PC-3 (cell line): ENCODE results near the gene EGFLAM. TPM values are rescaled to one million over a fixed set of nuclear protein-coding genes. Genes with fewer than 3 reads are reported as not detected.

Experiments
- ATAC-seq: fragments of 200-7000 bp; cut with Tn5 transposase; 2 replicates; pipeline ENCODE4 v1.9.1; 2020; ENCODE audit warnings: mild to moderate bottlenecking, moderate library complexity
- BruUV-seq: library from RNA; stranded (reverse); fragments of 400-500 nt; replicated peaks from 2 replicates; lab custom pipeline; 2021; lab: Mats Ljungman, UMichigan
- CTCF ChIA-PET: fragments of 300-600 bp; sonication (Branson Sonifier 250); formaldehyde crosslinking; loops from one replicate; lab custom pipeline; 2022; ENCODE audit warnings: antibody characterized with exemption; lab: Charles Lee
- POLR2A ChIA-PET: fragments of 300-600 bp; sonication (Branson Sonifier 250); formaldehyde crosslinking; loops from one replicate; lab custom pipeline; 2022; ENCODE audit warnings: antibody characterized with exemption; ENCODE audit not compliant: unreplicated experiment; lab: Charles Lee
- DNase-seq: peaks from one replicate; pipeline ENCODE4 v3.0.0-alpha.2; 2015
- H2AFZ ChIP-seq: fragments of 300-600 bp; sonication (generic); 2 replicates; pipeline ENCODE4 v1.6.0; 2016; ENCODE audit warnings: antibody characterized with exemption, low read length
- H3F3A ChIP-seq: fragments of 300-600 bp; sonication (generic); one replicate; pipeline ENCODE4 v1.6.0; 2017; ENCODE audit warnings: antibody characterized with exemption, low read length, control low read depth, mild to moderate bottlenecking; ENCODE audit not compliant: unreplicated experiment
- H3K27ac ChIP-seq: fragments of 300-600 bp; sonication (generic); 2 replicates; pipeline ENCODE4 v1.5.1; 2016; ENCODE audit warnings: mild to moderate bottlenecking, low read length
- H3K27me3 ChIP-seq: fragments of 300-600 bp; sonication (generic); 2 replicates; pipeline ENCODE4 v1.6.1; 2016; ENCODE audit warnings: low read length, mixed read lengths
- H3K36me3 ChIP-seq: fragments of 300-600 bp; sonication (generic); 2 replicates; pipeline ENCODE4 v1.6.1; 2016; ENCODE audit warnings: low read depth, mixed run types, low read length, mixed read lengths
- H3K4me1 ChIP-seq: fragments of 300-600 bp; sonication (generic); 2 replicates; pipeline ENCODE4 v1.5.1; 2016; ENCODE audit warnings: low read length; ENCODE audit not compliant: insufficient read depth
- H3K4me2 ChIP-seq: fragments of 300-600 bp; sonication (generic); 2 replicates; pipeline ENCODE4 v1.6.0; 2016; ENCODE audit warnings: low read length
- H3K4me3 ChIP-seq: fragments of 300-600 bp; sonication (generic); 2 replicates; pipeline ENCODE4 v1.5.1; 2016; ENCODE audit warnings: mild to moderate bottlenecking, low read length, mixed read lengths
- H3K79me2 ChIP-seq: fragments of 300-600 bp; sonication (generic); 2 replicates; pipeline ENCODE4 v1.6.1; 2017; ENCODE audit warnings: low read length, mixed read lengths
- H3K9ac ChIP-seq: fragments of 300-600 bp; sonication (generic); 2 replicates; pipeline ENCODE4 v1.6.0; 2016; ENCODE audit warnings: mild to moderate bottlenecking, low read length
- H3K9me2 ChIP-seq: fragments of 300-600 bp; sonication (generic); replicated peaks from 2 replicates; pipeline ENCODE4 v1.6.1; 2016; ENCODE audit warnings: mixed run types, low read length, mixed read lengths
- H3K9me3 ChIP-seq: fragments of 300-600 bp; sonication (generic); 2 replicates; pipeline ENCODE4 v1.6.1; 2016; ENCODE audit warnings: low read length, mixed read lengths
- H4K20me1 ChIP-seq: fragments of 300-600 bp; sonication (generic); 2 replicates; pipeline ENCODE4 v1.6.1; 2016; ENCODE audit warnings: low read length, mixed read lengths
- CTCF ChIP-seq: fragments of 300-600 bp; sonication (generic); conservative IDR thresholded peaks from 2 replicates; pipeline ENCODE4 v1.5.1; 2017; ENCODE audit warnings: antibody characterized with exemption, low read depth, mild to moderate bottlenecking, low read length
- EZH2 ChIP-seq: fragments of 300-600 bp; sonication (generic); IDR thresholded peaks from one replicate; pipeline ENCODE4 v1.6.1; 2017; ENCODE audit warnings: antibody characterized with exemption, mild to moderate bottlenecking, low read length; ENCODE audit not compliant: unreplicated experiment
- EZH2phosphoT487 ChIP-seq: fragments of 300-600 bp; sonication (generic); IDR thresholded peaks from 2 replicates; pipeline ENCODE4 v1.6.1; 2018; ENCODE audit warnings: mild to moderate bottlenecking, antibody characterized with exemption, low read length, borderline replicate concordance
- intact Hi-C: fragments of 100-400 bp; cut with micrococcal nuclease; formaldehyde crosslinking; loops from 2 replicates; pipeline ENCODE4 v1.9.0; 2023
- total RNA-seq: library from RNA; depleted of rRNA; stranded (reverse); fragments of >200 nt; gene quantifications from 2 replicates; pipeline ENCODE4 v1.2.3, GENCODE V29; 2014

The EGFLAM gene
- total RNA-seq, 1 experiment from 2014 or later: not detected

GRCh38 chr5:38250763-38251448, 7.5 kb upstream of the EGFLAM start:
- no peaks in the 10 kb centered on the region for H4K20me1 ChIP-seq
- DNase-seq (no peak), ATAC-seq (no peak)
- H3K36me3 ChIP-seq: no peaks in the 10 kb centered on the region
- peaks cover 81% of the 10 kb centered on the region for H3K27me3 ChIP-seq
- no peaks in the 10 kb centered on the region for H3K4me1 ChIP-seq
- no peaks in the 10 kb centered on the region for H3K9me2 ChIP-seq
- H3K79me2 ChIP-seq: no peaks in the 10 kb centered on the region
- H3K4me3 ChIP-seq: no peak overlapping the region
- intact Hi-C loops: no loop called here
- no peak overlapping the region for H2AFZ ChIP-seq
- H3K4me2 ChIP-seq: no peak overlapping the region
- H3F3A ChIP-seq: no peaks in the 10 kb centered on the region
- ChIA-PET CTCF (no interaction called here), POLR2A (no interaction called here)
- no peak overlapping the region for H3K9ac ChIP-seq
- TF ChIP-seq EZH2 (no peak), CTCF (no peak), EZH2phosphoT487 (no peak)
- no peaks in the 10 kb centered on the region for H3K9me3 ChIP-seq
- BruUV-seq: no TSS peak
- H3K27ac ChIP-seq: no peak overlapping the region

GRCh38 chr5:38253759-38254158, 4.6 kb upstream of the EGFLAM start:
- Histone ChIP-seq H3K27me3 (peaks cover 91% of the 10 kb centered on the region), H3K4me2 (no peak overlapping the region), H3K36me3 (no peaks in the 10 kb centered on the region), H3K27ac (no peak overlapping the region), H3K9me3 (no peaks in the 10 kb centered on the region), H3K9me2 (no peaks in the 10 kb centered on the region), H3K4me3 (no peak overlapping the region), H3K4me1 (peaks cover 3% of the 10 kb centered on the region; the same call in 1 of the 2 replicates), H3K79me2 (no peaks in the 10 kb centered on the region), H3K9ac (no peak overlapping the region), H2AFZ (no peak overlapping the region), H3F3A (no peaks in the 10 kb centered on the region), H4K20me1 (no peaks in the 10 kb centered on the region)
- CTCF ChIA-PET: no interaction called here
- intact Hi-C loops: no loop called here
- POLR2A ChIA-PET: no interaction called here
- BruUV-seq: no TSS peak
- no peak for TF ChIP-seq CTCF
- no peak for TF ChIP-seq EZH2phosphoT487
- TF ChIP-seq EZH2: no peak
- DNase-seq (no peak), ATAC-seq (no peak)

GRCh38 chr5:38257308-38258041, 884 bp upstream of the EGFLAM start:
- no peak overlapping the region for H3K9ac ChIP-seq
- H3K9me3 ChIP-seq: no peaks in the 10 kb centered on the region
- CTCF ChIA-PET: interaction anchor here (0.8 kb wide), 1 partner anchor 9 kb away, joined by 3 read pairs; no protein-coding TSS in a partner anchor
- BruUV-seq: no TSS peak
- H3K36me3 ChIP-seq: no peaks in the 10 kb centered on the region
- no peaks in the 10 kb centered on the region for H3F3A ChIP-seq
- H3K27ac ChIP-seq: no peak overlapping the region
- intact Hi-C loops: no loop called here
- no peak for DNase-seq
- peaks cover 4% of the 10 kb centered on the region; the same call in 1 of the 2 replicates for H3K4me1 ChIP-seq
- no peak for ATAC-seq
- no peak for TF ChIP-seq EZH2phosphoT487
- no peak for TF ChIP-seq EZH2
- no peak for TF ChIP-seq CTCF
- H3K4me2 ChIP-seq: no peak overlapping the region
- peaks cover 91% of the 10 kb centered on the region for H3K27me3 ChIP-seq
- POLR2A ChIA-PET: no interaction called here
- no peaks in the 10 kb centered on the region for H3K9me2 ChIP-seq
- no peaks in the 10 kb centered on the region for H4K20me1 ChIP-seq
- no peak overlapping the region for H3K4me3 ChIP-seq
- H3K79me2 ChIP-seq: no peaks in the 10 kb centered on the region
- H2AFZ ChIP-seq: no peak overlapping the region
